Lower leg skin (tissue), 4 donors: ENCODE results near the gene PIP5K1B. TPM values are rescaled to one million over a fixed set of nuclear protein-coding genes. Genes with fewer than 3 reads are reported as not detected.
A peak's percentile ranks its signal among the peaks of the same experiment; 100 is the strongest.
"Not testable (repeated sequence)": the region's sequence is repeated elsewhere in the genome, so short reads cannot be mapped to it uniquely, and the experiment has no call there.

Experiments used
- DNase-seq, 2 donors: peaks; one replicate each; pipeline ENCODE4 v3.0.0-alpha.2; 2019; ENCODE audit warnings: low spot score in 2 of 2
- H3K4me3 ChIP-seq: fragments of 200-600 bp; sonication (generic); 2 replicates; pipeline ENCODE4 v1.5.1; 2017; ENCODE audit warnings: mild to moderate bottlenecking, low read depth; ENCODE audit not compliant: poor library complexity, severe bottlenecking
- POLR2A ChIP-seq, 2 donors: fragments of 450-650 bp; IDR thresholded peaks; one replicate each; pipeline ENCODE4 v1.6.1; 2016 to 2017; ENCODE audit warnings: antibody characterized with exemption in 2 of 2, mild to moderate bottlenecking in 1 of 2, moderate library complexity in 1 of 2
- WGBS, 2 donors: methylation state at CpG; one replicate each; pipeline ENCODE4 v1.1.5; 2018; 5-methylcytosine and 5-hydroxymethylcytosine counted together
- intact Hi-C: fragments of 100-400 bp; cut with DNase I; formaldehyde crosslinking; loops from one replicate; pipeline ENCODE4 v1.15.0; 2023; ENCODE audit warnings: low total_unique reads
- total RNA-seq, 4 donors: library from RNA; depleted of rRNA; stranded (reverse); fragments of >200 nt; gene quantifications; one replicate each; pipeline ENCODE4 v1.1.0, GENCODE V29; 2016
- TF ChIP-seq, protein P1 (sequence below), 3 donors: fragments of 450-650 bp; IDR thresholded peaks; one replicate each; pipeline ENCODE4 v1.5.1; 2016; ENCODE audit warnings: antibody characterized with exemption in 3 of 3, mild to moderate bottlenecking in 3 of 3, moderate library complexity in 2 of 3

Gene PIP5K1B
- total RNA-seq, 4 donors from 2014 or later: 0.42 to 3.3 (median 2.7) TPM

DNA sequence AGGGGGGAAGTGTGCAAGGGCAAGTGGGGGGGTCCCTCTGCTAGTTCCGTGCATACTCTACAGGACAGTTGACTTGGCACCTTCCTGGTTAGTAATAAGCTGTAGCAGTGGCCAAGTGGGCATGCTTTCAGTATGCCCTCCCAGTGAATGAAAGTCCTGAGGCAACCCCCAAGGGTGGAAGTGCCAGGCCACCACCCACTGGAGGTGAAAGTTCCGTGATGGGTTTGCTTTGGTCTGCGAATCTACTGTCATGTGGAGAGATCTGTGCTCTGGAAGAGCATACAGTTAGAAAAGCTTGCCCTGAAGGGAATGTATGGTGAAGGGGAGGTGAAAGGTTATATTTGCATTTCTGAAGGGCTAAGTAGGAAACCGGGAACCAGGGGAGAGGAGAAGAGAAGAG lies 340.8 kb downstream of the PIP5K1B start:
- WGBS, 2 donors: 85 to 89% methylated on average over 4 of the region's 4 CpGs
- no peak overlapping the region for H3K4me3 ChIP-seq
- intact Hi-C loops: loop anchor here (5.0 kb wide), 1 partner anchor 151 kb away; no protein-coding TSS in a partner anchor
- TF ChIP-seq, protein P1, sequence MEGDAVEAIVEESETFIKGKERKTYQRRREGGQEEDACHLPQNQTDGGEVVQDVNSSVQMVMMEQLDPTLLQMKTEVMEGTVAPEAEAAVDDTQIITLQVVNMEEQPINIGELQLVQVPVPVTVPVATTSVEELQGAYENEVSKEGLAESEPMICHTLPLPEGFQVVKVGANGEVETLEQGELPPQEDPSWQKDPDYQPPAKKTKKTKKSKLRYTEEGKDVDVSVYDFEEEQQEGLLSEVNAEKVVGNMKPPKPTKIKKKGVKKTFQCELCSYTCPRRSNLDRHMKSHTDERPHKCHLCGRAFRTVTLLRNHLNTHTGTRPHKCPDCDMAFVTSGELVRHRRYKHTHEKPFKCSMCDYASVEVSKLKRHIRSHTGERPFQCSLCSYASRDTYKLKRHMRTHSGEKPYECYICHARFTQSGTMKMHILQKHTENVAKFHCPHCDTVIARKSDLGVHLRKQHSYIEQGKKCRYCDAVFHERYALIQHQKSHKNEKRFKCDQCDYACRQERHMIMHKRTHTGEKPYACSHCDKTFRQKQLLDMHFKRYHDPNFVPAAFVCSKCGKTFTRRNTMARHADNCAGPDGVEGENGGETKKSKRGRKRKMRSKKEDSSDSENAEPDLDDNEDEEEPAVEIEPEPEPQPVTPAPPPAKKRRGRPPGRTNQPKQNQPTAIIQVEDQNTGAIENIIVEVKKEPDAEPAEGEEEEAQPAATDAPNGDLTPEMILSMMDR (IDR thresholded peaks at IDR 0.05): no peak
- no peak for TF ChIP-seq POLR2A (IDR thresholded peaks at IDR 0.05)
- peak in 1 of 2 donors; percentile 65 for DNase-seq

DNA sequence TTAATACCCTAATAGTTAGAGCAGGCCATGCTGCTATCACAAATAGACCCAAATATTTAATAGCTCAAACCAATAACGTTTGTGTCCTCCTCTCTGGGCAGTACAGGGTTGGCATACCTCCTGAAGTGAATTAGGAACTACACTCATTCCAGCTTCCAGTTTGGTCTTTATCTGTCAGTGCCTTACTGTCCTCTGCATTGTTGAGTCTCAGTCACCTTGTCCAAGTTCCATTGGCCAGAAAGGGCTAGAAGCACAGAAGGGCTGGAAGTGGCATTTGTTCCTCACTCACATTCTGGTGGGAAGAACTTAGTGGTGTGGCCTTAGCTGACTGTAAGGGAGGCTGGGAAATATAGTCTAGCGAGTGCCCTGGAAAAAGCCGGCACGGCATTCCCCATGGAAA lies 341.7 kb downstream of the PIP5K1B start:
- intact Hi-C loops: loop anchor here (5.0 kb wide), 1 partner anchor 151 kb away; no protein-coding TSS in a partner anchor
- no peak for DNase-seq
- 68 to 76% methylated on average over 4 of the region's 4 CpGs for WGBS, 2 donors
- TF ChIP-seq, protein P1 (IDR thresholded peaks at IDR 0.05): no peak
- no peak for TF ChIP-seq POLR2A (IDR thresholded peaks at IDR 0.05)
- H3K4me3 ChIP-seq: no peak overlapping the region

DNA sequence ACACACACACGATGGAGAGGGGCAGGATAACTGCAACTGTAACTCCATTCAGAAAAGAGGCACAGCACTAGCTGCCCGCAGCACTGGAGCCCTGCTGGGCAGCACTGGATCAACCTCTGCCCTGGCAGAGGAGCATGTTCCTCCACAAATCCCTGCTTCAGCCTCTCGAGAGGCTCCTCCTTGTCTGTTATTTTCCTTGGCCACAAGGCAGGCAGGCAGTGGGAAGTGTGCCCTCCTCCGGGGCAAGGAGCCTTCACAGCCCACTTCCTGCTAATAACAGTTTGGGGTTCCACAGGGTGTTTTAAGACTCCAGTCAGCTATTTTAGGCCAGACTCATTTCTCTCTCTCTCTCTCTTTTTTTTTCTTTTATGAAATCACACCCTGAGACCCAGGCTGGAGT lies 342.3 kb downstream of the PIP5K1B start:
- DNase-seq: peak in 1 of 2 donors; percentile 54
- WGBS, 2 donors: 58 to 70% methylated on average over 3 to 4 of the region's 4 CpGs
- no peak overlapping the region for H3K4me3 ChIP-seq
- intact Hi-C loops: loop anchor here (5.0 kb wide), 1 partner anchor 150 kb away; no protein-coding TSS in a partner anchor
- TF ChIP-seq, protein P1 (IDR thresholded peaks at IDR 0.05): no peak
- no peak for TF ChIP-seq POLR2A (IDR thresholded peaks at IDR 0.05)

DNA sequence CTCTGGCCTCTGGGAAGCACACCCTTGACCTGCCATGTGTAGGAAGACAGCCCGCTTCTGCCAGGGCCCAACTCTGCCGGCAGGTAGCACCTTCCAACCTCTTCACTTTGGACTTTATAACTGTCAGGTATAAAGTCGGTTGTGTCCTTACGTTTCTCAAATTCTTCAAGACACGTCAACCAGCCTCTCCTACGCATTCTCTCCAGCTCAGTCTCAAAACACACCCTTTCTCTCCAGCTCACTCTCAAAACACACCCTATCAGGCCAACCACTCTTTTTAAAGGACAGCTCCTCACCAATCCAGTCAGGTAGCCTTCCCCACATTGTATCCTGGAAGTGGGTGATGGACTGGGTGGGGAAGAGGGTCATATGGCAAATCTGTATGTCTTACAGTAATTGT lies 344.1 kb downstream of the PIP5K1B start:
- TF ChIP-seq, protein P1 (IDR thresholded peaks at IDR 0.05): no peak
- no peak for TF ChIP-seq POLR2A (IDR thresholded peaks at IDR 0.05)
- no peak overlapping the region for H3K4me3 ChIP-seq
- no peak for DNase-seq
- 89 to 92% methylated on average over 6 of the region's 6 CpGs for WGBS, 2 donors
- intact Hi-C loops: loop anchor here (5.0 kb wide), 1 partner anchor 148 kb away; no protein-coding TSS in a partner anchor

DNA sequence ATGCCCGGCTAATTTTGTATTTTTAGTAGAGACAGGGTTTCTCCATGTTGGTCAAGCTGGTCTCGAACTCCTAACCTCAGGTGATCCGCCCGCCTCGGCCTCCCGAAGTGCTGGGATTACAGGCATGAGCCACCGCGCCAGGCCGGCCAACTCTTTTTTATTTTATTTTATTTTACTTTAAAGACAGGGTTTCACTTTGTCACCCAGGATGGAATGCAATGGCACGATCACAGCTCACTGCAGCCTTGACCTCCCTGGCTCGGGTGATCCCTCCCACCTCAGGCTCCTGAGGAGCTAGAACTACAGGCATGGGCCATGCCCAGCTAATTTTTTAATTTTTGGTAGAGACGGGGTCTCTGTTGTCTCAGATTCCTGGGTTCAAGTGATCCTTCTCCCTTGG lies 345.9 kb downstream of the PIP5K1B start:
- DNase-seq: peak in 1 of 2 donors; percentile 62
- H3K4me3 ChIP-seq, intact Hi-C loops: not testable (repeated sequence)
- 92% methylated on average over 12 of the region's 12 CpGs for WGBS, 2 donors

DNA sequence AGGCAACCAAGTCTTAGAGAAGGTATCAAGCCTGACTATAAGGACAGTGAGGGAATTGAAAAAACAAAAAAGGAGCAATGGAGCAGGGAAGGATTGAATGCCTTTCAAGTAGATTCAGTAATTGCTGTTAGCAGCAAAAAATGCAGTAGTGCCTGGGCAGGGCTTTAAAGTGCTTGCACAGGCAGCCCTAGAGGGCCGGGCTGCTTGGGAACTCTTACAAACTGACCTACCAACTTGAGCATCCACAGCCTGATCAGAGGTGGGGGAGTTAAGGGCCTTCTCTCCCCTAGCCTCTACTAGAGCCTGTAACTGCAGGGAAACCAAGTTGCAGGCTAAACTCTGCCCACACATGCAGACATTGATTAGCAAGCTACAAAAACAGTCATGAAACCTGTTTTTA lies 349.9 kb downstream of the PIP5K1B start:
- TF ChIP-seq, protein P1 (IDR thresholded peaks at IDR 0.05): no peak
- TF ChIP-seq POLR2A (IDR thresholded peaks at IDR 0.05): no peak
- intact Hi-C loops: no loop called here
- no peak overlapping the region for H3K4me3 ChIP-seq
- no peak for DNase-seq
- WGBS, 2 donors: 75 to 88% methylated on average over 1 of the region's 1 CpG
